Activated CD4-positive, alpha-beta T cell treated with anti-CD3 and anti-CD28 coated beads, Interleukin-2, amount 10 ng/mL, durations not matched to agents 24 days and 14 days (primary cell): ENCODE results near the gene SLC36A2. TPM values are rescaled to one million over a fixed set of nuclear protein-coding genes. Genes with fewer than 3 reads are reported as not detected.
A peak's percentile ranks its signal among the peaks of the same experiment; 100 is the strongest.

Experiments
- DNase-seq: peaks from one replicate; pipeline ENCODE4 v3.0.0; 2022
- H3K27ac Mint-ChIP-seq: one replicate; pipeline ENCODE4 v1.8.0; 2022; ENCODE audit warnings: mild to moderate bottlenecking, mixed read lengths
- H3K27me3 Mint-ChIP-seq: one replicate; pipeline ENCODE4 v1.8.0; 2022; ENCODE audit warnings: mixed read lengths
- H3K36me3 Mint-ChIP-seq: one replicate; pipeline ENCODE4 v1.8.0; 2022; ENCODE audit warnings: low read depth, mild to moderate bottlenecking, mixed read lengths
- H3K4me1 Mint-ChIP-seq: one replicate; pipeline ENCODE4 v1.8.0; 2021; ENCODE audit warnings: mixed read lengths
- H3K4me3 Mint-ChIP-seq: one replicate; pipeline ENCODE4 v1.8.0; 2022; ENCODE audit warnings: mild to moderate bottlenecking, moderate library complexity, mixed read lengths
- H3K9me3 Mint-ChIP-seq: one replicate; pipeline ENCODE4 v1.8.0; 2021; ENCODE audit warnings: mixed read lengths
- intact Hi-C: fragments of 100-400 bp; cut with micrococcal nuclease; formaldehyde crosslinking; loops from one replicate; pipeline ENCODE4 v1.15.1; 2023
- total RNA-seq: library from RNA; stranded (reverse); gene quantifications from 2 replicates; pipeline ENCODE4 v1.2.3, GENCODE V29; 2022

The SLC36A2 gene
- total RNA-seq, 1 donor from 2014 or later = not detected

DNA sequence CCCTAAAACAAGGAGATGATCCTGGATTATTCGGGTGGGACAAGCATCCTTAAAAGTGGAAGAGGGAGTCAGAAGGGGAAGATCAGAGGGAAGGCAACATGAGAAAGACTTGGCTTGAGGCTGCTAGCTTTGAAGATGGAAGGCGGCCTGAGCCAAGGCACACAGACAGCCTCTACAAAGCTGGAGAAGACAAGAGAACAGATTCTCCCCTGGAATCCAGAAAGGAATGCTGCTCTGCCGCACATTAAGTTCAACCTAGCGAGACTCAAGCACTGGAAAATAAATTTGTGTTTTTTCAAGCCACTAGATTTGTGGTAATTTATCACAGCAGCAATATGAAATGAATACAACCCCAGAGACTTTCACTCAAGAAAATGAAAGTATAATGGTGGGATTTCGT, 61.7 kb downstream of the SLC36A2 start:
- Mint-ChIP-seq H3K4me1 (peaks cover 2% of the 10 kb centered on the region), H3K27ac (no peak overlapping the region), H3K36me3 (no peaks in the 10 kb centered on the region), H3K9me3 (no peaks in the 10 kb centered on the region), H3K4me3 (no peak overlapping the region), H3K27me3 (peaks cover 7% of the 10 kb centered on the region)
- intact Hi-C loops = loop anchor here (1.0 kb wide), 1 partner anchor 30 kb away; no protein-coding TSS in a partner anchor
- DNase-seq = no peak

DNA sequence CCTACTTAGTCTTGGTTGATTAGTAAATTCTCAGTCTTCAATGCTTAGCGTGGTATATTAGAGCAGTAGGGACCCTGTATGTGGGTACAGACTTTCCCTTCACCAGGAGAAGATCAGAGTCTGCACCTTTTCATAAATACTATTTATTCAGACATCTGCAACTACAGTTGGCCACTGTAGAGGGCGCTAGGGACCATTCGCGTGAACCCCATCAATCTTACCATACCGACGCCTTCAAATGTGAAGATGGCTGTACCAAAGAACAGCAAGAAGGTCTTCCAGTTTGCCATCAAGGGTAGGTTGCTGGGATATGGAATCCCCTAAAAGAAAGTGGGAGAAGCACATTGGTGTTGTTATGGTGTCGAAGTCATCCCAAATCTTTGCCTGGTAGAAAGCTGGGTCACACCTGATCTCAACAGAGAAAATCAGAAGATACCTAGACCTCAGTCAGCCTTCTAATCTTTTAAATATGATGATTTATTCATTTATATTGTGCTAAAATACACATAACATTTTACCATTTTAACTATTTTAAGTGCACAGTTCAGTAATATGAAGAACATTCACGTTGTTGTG, 62.9 kb downstream of the SLC36A2 start:
- Mint-ChIP-seq H3K27me3 (peaks cover 7% of the 10 kb centered on the region), H3K36me3 (no peaks in the 10 kb centered on the region), H3K27ac (no peak overlapping the region), H3K4me1 (peaks cover 2% of the 10 kb centered on the region), H3K4me3 (no peak overlapping the region), H3K9me3 (no peaks in the 10 kb centered on the region)
- no peak for DNase-seq
- intact Hi-C loops = no loop called here

DNA sequence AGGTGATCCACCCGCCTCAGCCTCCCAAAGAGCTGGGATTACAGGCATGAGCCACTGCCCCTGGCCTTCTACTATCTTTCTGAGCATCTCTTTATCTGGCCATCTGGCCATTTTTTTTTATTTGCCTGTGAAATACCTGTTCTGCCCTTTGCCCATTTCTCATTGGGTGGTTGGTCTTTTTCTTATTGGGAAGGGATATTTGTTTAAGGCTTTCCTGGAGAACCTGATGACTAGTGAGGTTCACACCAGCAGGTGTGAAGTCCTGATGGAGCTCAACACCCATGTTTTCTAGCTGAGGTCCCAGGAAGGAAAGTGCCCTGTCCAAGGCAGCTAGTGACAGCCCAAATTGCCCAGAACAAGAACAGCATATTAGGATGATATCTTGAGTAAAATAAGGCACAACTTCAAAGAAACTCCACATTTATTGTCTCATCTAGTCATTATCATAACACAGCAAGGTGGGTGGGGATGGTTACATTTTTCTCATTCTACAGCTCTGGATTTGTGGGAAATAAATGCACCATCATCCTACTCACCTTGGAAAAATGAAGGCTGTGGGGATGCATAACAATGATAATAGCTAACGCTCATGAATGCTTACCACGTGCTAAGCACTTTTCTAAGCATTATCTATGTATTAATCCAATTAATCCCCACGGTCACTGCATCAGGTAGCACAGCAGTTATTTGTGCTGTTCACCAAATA, 64.1 kb downstream of the SLC36A2 start:
- Mint-ChIP-seq H3K4me3 (no peak overlapping the region), H3K27me3 (peaks cover 7% of the 10 kb centered on the region), H3K27ac (no peak overlapping the region), H3K4me1 (peaks cover 2% of the 10 kb centered on the region), H3K36me3 (no peaks in the 10 kb centered on the region), H3K9me3 (no peaks in the 10 kb centered on the region)
- intact Hi-C loops = no loop called here
- DNase-seq = no peak

DNA sequence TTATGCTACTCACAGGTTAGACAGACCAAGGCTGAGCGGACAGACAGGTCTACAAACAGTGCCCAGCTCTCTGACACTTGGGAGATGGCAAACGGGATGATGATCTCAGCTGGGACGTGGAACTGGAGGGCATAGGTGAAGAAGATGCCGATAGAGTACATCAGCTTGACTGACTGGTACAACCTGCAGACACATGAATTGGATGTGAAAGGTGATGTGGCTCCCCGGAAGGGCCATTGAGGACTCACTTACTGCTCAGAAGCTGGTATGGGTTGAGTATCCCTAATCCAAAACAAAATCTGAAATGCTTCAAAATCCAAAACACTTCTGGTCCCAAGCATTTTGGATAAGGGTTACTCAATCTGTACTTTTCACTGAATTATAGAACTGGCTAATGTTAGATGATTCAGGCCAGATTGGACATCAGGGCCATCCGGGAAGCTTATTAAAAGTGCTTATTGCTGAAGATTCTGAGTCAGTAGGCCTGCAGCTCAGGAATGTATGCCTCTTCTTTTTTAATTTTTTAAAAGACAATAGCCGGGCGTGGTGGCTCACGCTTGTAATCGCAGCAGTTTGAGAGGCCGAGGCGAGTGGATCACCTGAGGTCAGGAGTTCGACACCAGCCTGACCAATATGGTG, 66.2 kb downstream of the SLC36A2 start:
- Mint-ChIP-seq H3K27me3 (peaks cover 8% of the 10 kb centered on the region), H3K36me3 (no peaks in the 10 kb centered on the region), H3K4me3 (no peak overlapping the region), H3K4me1 (no peaks in the 10 kb centered on the region), H3K27ac (no peak overlapping the region), H3K9me3 (no peaks in the 10 kb centered on the region)
- no peak for DNase-seq
- intact Hi-C loops = no loop called here

DNA sequence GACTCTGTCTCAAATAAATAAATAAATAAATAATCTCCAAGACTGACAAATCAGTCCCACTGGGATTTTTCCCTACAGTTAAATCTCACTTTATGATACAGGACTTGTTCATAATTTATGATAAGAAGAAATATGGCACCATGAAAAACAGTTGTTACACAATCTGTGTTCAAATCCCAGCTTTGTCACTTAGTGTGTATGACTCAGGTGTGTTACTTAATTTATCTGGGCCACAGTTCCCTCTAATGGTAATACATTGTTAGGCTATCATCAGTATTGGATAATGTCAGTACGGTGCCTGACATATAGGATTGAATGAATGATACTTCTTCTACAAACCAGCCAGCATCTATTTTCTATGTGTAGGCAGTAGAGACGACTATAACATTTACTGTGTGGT, 66.9 kb downstream of the SLC36A2 start:
- Mint-ChIP-seq H3K27ac (no peak overlapping the region), H3K4me1 (no peaks in the 10 kb centered on the region), H3K36me3 (no peaks in the 10 kb centered on the region), H3K27me3 (peaks cover 10% of the 10 kb centered on the region), H3K9me3 (no peaks in the 10 kb centered on the region), H3K4me3 (no peak overlapping the region)
- no peak for DNase-seq
- intact Hi-C loops = no loop called here

DNA sequence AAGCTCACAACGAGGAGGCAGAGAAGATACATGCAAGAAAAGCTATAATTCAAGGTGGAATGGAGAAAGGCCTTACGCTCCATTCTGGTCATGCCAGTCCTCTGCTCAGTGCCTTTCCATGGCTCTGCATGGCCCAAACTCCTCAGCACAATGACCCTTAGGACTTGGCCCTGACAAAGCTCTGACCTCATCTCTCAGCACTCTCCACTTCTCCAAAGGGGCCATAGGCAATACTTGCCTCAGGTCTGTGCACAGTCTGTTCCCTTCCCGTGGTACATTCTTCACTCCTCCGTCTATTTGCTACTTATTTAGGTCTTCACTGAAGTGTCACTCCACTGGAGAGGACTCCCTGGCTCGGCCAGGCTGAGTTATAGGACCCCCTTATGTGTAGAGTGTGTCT, 68.5 kb downstream of the SLC36A2 start:
- no peaks in the 10 kb centered on the region for H3K9me3 Mint-ChIP-seq
- no peak for DNase-seq
- H3K4me3 Mint-ChIP-seq = no peak overlapping the region
- H3K4me1 Mint-ChIP-seq = no peaks in the 10 kb centered on the region
- H3K36me3 Mint-ChIP-seq = no peaks in the 10 kb centered on the region
- peaks cover 6% of the 10 kb centered on the region for H3K27me3 Mint-ChIP-seq
- intact Hi-C loops = no loop called here
- no peak overlapping the region for H3K27ac Mint-ChIP-seq

DNA sequence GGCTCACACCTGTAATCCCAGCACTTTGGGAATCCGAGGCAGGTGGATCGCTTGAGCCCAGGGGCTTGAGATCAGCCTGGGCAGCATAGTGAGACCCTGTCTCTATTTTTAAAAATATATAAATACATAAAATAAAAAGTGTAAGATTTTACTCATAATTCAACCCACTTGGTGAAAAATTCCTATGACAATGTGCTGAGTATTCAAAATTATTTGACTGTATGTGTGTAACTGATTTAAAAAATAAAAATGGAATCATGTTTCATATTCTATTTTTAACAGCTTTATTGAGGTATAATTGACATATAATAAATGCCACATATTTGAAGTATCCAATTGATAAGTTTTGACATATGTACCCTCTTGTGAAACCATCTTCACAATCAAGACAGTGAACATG, 71.6 kb downstream of the SLC36A2 start:
- intact Hi-C loops = no loop called here
- DNase-seq = no peak
- Mint-ChIP-seq H3K27ac (no peak overlapping the region), H3K4me3 (no peak overlapping the region), H3K27me3 (peaks cover 6% of the 10 kb centered on the region), H3K36me3 (no peaks in the 10 kb centered on the region), H3K9me3 (no peaks in the 10 kb centered on the region), H3K4me1 (no peaks in the 10 kb centered on the region)

DNA sequence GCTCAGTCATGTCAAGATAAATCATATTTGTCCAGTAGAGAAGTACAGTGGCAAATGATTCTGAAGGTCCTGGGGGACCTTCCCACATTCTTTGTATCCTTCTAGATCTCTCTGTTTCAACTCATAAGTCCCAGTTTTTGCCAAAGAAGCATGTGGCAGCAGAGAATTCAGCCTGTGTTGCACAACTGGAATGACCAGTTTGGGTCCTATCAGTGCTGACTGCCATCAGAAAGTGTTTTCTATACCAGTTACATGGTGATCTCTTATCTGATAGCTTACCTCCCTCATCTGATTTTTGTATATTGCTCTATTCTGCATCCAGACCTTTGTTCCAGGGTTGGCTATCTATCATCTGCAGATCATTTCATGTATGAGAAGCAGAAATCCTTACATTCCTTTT, 72.7 kb downstream of the SLC36A2 start:
- Mint-ChIP-seq H3K27me3 (peaks cover 6% of the 10 kb centered on the region), H3K4me3 (no peak overlapping the region), H3K9me3 (no peaks in the 10 kb centered on the region), H3K36me3 (no peaks in the 10 kb centered on the region), H3K4me1 (no peaks in the 10 kb centered on the region), H3K27ac (no peak overlapping the region)
- intact Hi-C loops = no loop called here
- no peak for DNase-seq

DNA sequence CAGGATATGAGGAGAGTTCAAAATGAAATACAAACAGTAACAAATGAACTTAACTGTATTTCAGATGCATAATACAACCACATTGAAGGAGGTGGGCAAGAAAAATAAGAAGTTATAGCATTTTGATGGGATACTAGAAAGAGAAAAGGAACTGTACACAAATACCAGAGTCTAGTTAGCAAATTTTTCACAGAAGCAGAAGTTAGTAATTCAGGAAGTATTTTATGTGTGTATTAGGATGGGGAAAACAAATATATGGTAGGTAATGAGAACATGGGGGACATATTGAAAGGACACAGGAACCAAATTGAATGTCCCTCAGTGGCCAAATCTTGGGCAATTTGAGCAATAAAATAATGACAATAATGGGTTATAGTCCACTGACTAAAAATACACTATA, 76.0 kb downstream of the SLC36A2 start:
- H3K4me3 Mint-ChIP-seq = no peak overlapping the region
- intact Hi-C loops = no loop called here
- no peaks in the 10 kb centered on the region for H3K4me1 Mint-ChIP-seq
- H3K27ac Mint-ChIP-seq = no peak overlapping the region
- peaks cover 3% of the 10 kb centered on the region for H3K27me3 Mint-ChIP-seq
- no peaks in the 10 kb centered on the region for H3K9me3 Mint-ChIP-seq
- H3K36me3 Mint-ChIP-seq = peaks cover 18% of the 10 kb centered on the region
- DNase-seq = no peak

DNA sequence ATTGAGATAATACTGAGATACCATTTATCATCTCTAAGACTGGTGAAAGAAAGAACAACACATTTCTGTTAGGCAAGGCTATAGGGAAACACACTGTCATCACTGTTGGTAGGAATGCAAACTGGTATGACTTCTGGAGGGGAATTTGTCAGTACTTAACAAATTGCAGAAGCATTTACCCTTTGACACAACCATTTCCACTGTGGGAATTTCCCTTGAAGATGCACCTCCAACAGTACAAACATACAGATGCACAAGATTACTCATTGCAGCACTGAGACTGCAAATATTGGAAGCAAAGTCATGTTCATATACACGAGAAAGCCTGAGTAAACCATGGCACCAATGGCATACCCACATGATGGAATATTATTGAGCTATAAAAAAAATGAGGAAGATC, 76.8 kb downstream of the SLC36A2 start:
- intact Hi-C loops = loop anchor here (1.0 kb wide), 1 partner anchor 17 kb away; the partner anchor contains the start of gene GM2A
- no peak overlapping the region for H3K4me3 Mint-ChIP-seq
- H3K27me3 Mint-ChIP-seq = no peaks in the 10 kb centered on the region
- H3K4me1 Mint-ChIP-seq = no peaks in the 10 kb centered on the region
- H3K27ac Mint-ChIP-seq = no peak overlapping the region
- H3K36me3 Mint-ChIP-seq = peaks cover 20% of the 10 kb centered on the region
- H3K9me3 Mint-ChIP-seq = no peaks in the 10 kb centered on the region
- peak; percentile 65 for DNase-seq

DNA sequence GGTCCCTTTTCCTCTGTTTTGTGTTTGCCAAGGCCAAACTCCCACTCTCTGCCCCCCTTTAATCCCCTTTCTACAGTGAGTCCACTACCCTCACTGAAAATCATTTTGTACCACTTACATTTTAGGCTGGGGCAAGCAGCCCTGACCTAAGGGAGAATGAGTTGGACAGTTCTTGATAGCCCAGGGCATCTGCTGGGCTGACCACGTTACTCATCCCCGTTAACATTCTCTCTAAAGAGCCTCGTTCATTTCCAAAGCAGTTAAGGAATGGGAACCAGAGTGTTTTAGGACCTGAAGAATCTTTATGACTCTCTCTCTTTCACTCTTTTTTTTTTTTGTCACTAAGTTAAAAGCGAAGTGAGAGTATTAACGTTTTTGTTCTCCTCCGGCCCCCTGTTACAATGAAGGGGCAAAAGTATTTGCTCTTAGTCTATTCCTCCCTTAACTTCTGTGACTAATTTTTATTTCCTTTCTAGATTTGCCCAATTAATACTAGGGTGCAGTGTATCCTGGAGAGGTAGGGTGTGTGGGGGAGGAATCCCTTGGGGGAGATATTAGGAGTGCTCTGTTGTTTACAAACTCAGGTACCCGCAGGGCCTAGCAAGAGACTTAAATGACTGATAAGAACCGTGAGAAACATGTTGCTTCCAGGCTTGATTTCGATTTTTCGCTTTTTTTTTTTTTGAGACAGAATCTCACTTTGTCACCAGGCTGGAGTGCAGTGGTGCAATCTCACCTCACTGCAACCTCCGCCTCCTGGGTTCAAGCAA, 79.7 kb downstream of the SLC36A2 start:
- intact Hi-C loops = no loop called here
- no peak overlapping the region for H3K27ac Mint-ChIP-seq
- peaks cover 4% of the 10 kb centered on the region for H3K9me3 Mint-ChIP-seq
- H3K27me3 Mint-ChIP-seq = no peaks in the 10 kb centered on the region
- no peak for DNase-seq
- peaks cover 14% of the 10 kb centered on the region for H3K4me1 Mint-ChIP-seq
- H3K4me3 Mint-ChIP-seq = no peak overlapping the region
- H3K36me3 Mint-ChIP-seq = peaks cover 33% of the 10 kb centered on the region
